ENCODE measurements around the gene FXYD5.

The FXYD5 gene

DNA sequence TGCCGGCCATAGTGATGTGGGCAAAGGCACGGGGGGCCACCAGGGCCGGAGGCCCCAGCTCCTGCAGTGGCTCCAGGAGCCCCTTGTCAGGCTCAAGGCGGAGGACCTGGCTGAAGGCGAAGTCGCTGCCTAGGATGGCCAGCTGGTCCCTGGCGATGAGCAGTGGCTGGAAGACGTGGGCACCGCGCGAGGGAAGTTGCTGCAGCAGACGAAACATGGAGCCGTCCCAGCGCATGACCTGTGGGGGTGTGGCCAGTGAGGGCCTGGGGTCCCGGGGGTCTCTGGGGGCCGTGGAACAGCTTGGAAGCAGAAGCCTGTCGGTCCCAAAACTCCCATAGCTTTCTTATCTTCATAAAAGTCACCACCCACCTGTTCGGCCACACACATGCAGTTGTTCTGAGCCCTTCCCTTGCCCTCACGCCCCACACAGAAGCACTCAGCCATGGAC, 29.2 kb upstream of the FXYD5 start:
- no peak for TF ChIP-seq POLR2AphosphoS5 (IDR thresholded peaks at IDR 0.05; ENCODE audit: low read depth, low read length)
- no peak for TF ChIP-seq SIN3A (IDR thresholded peaks at IDR 0.05; ENCODE audit: borderline replicate concordance, insufficient read depth, low read length)
- no peak for TF ChIP-seq TAF1 (IDR thresholded peaks at IDR 0.05; ENCODE audit: borderline replicate concordance, insufficient read depth, low read length)
- TF ChIP-seq, protein P1, sequence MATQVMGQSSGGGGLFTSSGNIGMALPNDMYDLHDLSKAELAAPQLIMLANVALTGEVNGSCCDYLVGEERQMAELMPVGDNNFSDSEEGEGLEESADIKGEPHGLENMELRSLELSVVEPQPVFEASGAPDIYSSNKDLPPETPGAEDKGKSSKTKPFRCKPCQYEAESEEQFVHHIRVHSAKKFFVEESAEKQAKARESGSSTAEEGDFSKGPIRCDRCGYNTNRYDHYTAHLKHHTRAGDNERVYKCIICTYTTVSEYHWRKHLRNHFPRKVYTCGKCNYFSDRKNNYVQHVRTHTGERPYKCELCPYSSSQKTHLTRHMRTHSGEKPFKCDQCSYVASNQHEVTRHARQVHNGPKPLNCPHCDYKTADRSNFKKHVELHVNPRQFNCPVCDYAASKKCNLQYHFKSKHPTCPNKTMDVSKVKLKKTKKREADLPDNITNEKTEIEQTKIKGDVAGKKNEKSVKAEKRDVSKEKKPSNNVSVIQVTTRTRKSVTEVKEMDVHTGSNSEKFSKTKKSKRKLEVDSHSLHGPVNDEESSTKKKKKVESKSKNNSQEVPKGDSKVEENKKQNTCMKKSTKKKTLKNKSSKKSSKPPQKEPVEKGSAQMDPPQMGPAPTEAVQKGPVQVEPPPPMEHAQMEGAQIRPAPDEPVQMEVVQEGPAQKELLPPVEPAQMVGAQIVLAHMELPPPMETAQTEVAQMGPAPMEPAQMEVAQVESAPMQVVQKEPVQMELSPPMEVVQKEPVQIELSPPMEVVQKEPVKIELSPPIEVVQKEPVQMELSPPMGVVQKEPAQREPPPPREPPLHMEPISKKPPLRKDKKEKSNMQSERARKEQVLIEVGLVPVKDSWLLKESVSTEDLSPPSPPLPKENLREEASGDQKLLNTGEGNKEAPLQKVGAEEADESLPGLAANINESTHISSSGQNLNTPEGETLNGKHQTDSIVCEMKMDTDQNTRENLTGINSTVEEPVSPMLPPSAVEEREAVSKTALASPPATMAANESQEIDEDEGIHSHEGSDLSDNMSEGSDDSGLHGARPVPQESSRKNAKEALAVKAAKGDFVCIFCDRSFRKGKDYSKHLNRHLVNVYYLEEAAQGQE (IDR thresholded peaks at IDR 0.05; ENCODE audit: insufficient read depth in 1 of 2, low read depth in 2 of 2, low read length in 2 of 2): no peak
- TF ChIP-seq FOXP2 (optimal IDR thresholded peaks at IDR 0.05; ENCODE audit: borderline replicate concordance, extremely low read depth, extremely low read length, insufficient read depth): no peak

DNA sequence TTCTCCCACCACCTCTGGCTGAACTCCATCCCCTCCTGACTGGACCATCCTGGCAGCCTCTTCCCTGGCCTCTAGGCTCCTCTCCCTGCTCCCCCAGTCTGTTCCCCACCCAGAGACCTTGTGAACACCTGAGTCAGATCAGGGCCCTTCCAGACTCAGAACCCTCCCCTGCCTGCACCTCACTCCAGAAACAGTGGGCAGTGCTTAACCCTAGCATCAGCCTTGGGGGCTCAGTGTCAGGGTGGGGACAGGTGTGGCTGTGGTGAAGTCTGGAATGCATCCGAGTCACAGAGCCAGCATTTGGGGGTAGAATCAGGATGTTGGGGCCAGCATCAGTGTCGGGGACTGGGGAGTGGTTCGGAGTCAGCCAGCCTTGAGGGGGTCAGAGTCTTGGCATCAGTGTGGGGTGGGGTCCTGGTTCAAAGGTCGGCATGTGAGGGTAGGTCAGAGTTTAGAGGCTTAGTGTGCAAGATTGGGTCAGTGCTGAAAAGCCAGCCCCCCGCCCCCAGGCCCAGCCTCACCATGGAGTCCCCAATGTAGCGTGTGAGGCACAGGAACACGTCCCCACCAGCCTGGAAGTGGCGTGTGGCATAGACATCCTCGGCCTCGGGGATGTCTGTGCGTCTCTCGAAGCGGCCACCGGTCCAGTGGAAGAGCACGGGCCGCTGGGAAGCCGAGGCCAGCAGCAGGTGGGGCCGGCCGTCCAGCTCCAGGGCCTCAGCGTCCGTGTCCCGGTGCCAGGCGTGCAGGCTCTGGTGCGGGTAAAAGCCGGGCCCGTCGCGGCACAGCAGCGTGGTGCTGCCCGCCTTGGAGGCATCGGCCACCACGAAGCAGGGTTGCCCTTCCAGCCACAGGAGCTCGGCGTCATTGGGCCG, 28.5 kb upstream of the FXYD5 start:
- no peak for TF ChIP-seq SIN3A (IDR thresholded peaks at IDR 0.05; ENCODE audit: borderline replicate concordance, insufficient read depth, low read length)
- no peak for TF ChIP-seq POLR2AphosphoS5 (IDR thresholded peaks at IDR 0.05; ENCODE audit: low read depth, low read length)
- TF ChIP-seq, protein P1 (IDR thresholded peaks at IDR 0.05; ENCODE audit: insufficient read depth in 1 of 2, low read depth in 2 of 2, low read length in 2 of 2): no peak
- TF ChIP-seq TAF1 (IDR thresholded peaks at IDR 0.05; ENCODE audit: borderline replicate concordance, insufficient read depth, low read length): no peak
- TF ChIP-seq FOXP2 (optimal IDR thresholded peaks at IDR 0.05; ENCODE audit: borderline replicate concordance, extremely low read depth, extremely low read length, insufficient read depth): no peak

DNA sequence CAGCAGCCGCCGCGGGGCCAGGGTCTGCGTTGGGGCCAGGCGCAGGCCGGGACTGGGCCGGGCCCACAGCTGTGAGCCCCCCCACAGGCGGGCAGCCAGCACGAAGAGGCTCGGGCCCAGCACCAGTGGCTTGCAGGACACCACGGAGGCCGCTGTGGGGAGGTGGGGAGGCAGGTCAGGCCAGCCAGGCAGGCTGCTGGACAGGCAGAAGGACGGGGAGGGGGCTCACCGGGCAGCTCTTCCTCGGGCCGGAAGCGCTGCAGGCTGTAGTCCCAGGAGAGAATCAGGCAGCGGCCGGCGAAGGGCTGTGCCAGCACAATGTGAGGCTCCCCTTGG, 27.9 kb upstream of the FXYD5 start:
- no peak for TF ChIP-seq SIN3A (IDR thresholded peaks at IDR 0.05; ENCODE audit: borderline replicate concordance, insufficient read depth, low read length)
- TF ChIP-seq, protein P1 (IDR thresholded peaks at IDR 0.05; ENCODE audit: insufficient read depth in 1 of 2, low read depth in 2 of 2, low read length in 2 of 2): no peak
- no peak for TF ChIP-seq FOXP2 (optimal IDR thresholded peaks at IDR 0.05; ENCODE audit: borderline replicate concordance, extremely low read depth, extremely low read length, insufficient read depth)
- no peak for TF ChIP-seq TAF1 (IDR thresholded peaks at IDR 0.05; ENCODE audit: borderline replicate concordance, insufficient read depth, low read length)
- TF ChIP-seq POLR2AphosphoS5 (IDR thresholded peaks at IDR 0.05; ENCODE audit: low read depth, low read length): no peak

DNA sequence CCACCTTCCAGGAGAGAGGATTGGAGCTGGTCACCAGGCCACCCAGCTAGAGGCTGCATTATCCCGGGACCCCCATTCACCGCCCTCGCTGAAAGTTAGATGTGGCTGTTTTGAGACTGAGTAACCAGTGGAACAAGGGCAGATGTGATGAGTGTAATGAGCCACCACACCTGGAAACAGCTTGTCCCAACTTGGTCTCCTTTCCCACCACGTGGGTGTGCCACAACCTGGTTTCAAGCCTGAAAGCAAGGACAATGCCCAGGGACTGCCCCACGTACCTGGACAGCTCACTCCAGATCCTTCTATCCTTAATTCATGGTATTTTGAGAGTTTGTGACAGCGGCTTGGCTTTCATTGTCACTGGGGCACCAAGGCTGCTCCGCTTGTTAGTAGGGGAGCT, 26.7 kb upstream of the FXYD5 start:
- TF ChIP-seq POLR2AphosphoS5 (IDR thresholded peaks at IDR 0.05; ENCODE audit: low read depth, low read length): no peak
- TF ChIP-seq, protein P1 (IDR thresholded peaks at IDR 0.05; ENCODE audit: insufficient read depth in 1 of 2, low read depth in 2 of 2, low read length in 2 of 2): no peak
- no peak for TF ChIP-seq SIN3A (IDR thresholded peaks at IDR 0.05; ENCODE audit: borderline replicate concordance, insufficient read depth, low read length)
- no peak for TF ChIP-seq TAF1 (IDR thresholded peaks at IDR 0.05; ENCODE audit: borderline replicate concordance, insufficient read depth, low read length)
- TF ChIP-seq FOXP2 (optimal IDR thresholded peaks at IDR 0.05; ENCODE audit: borderline replicate concordance, extremely low read depth, extremely low read length, insufficient read depth): no peak

All from PFSK-1 (cell line).